Neural progenitor cell (in vitro differentiated cells): ENCODE results near the gene BRD2. TPM values are rescaled to one million over a fixed set of nuclear protein-coding genes. Genes with fewer than 3 reads are reported as not detected.
A peak's percentile ranks its signal among the peaks of the same experiment; 100 is the strongest.

Source experiments
- DNase-seq: peaks from one replicate; pipeline ENCODE4 v3.0.0-alpha.2; 2016; ENCODE audit warnings: low spot score
- H2AFZ ChIP-seq: fragments of 200-600 bp; sonication (generic); replicated peaks from 2 replicates; pipeline ENCODE4 v1.6.1; 2016; ENCODE audit warnings: antibody characterized with exemption
- H3F3A ChIP-seq: fragments of 200-600 bp; sonication (generic); 2 replicates; pipeline ENCODE4 v1.6.1; 2016; ENCODE audit warnings: antibody characterized with exemption, low read depth
- H3K27ac ChIP-seq: fragments of 200-600 bp; sonication (generic); 2 replicates; pipeline ENCODE4 v1.5.1; 2016; ENCODE audit warnings: mild to moderate bottlenecking
- H3K27me3 ChIP-seq: fragments of 200-600 bp; sonication (generic); 2 replicates; pipeline ENCODE4 v1.6.1; 2016; ENCODE audit warnings: mild to moderate bottlenecking, moderate library complexity
- H3K36me3 ChIP-seq: fragments of 200-600 bp; sonication (generic); 2 replicates; pipeline ENCODE4 v1.5.1; 2016
- H3K4me1 ChIP-seq: fragments of 200-600 bp; sonication (generic); 2 replicates; pipeline ENCODE4 v1.6.1; 2016; ENCODE audit warnings: mixed run types
- H3K4me2 ChIP-seq: fragments of 200-600 bp; sonication (generic); 2 replicates; pipeline ENCODE4 v1.6.1; 2016
- H3K4me3 ChIP-seq: fragments of 200-600 bp; sonication (generic); 2 replicates; pipeline ENCODE4 v1.5.1; 2016
- H3K79me2 ChIP-seq: fragments of 200-600 bp; sonication (generic); 2 replicates; pipeline ENCODE4 v1.6.1; 2016; ENCODE audit warnings: low read depth
- H3K9ac ChIP-seq: fragments of 200-600 bp; sonication (generic); 2 replicates; pipeline ENCODE4 v1.6.1; 2016
- H3K9me3 ChIP-seq: fragments of 200-600 bp; sonication (generic); 2 replicates; pipeline ENCODE4 v1.5.1; 2016; ENCODE audit warnings: low read depth
- H4K20me1 ChIP-seq: fragments of 200-600 bp; sonication (generic); 2 replicates; pipeline ENCODE4 v1.6.1; 2016; ENCODE audit warnings: low read depth
- H3K27ac Mint-ChIP-seq: 3 replicates; pipeline ENCODE4 v1.8.0; 2021; ENCODE audit warnings: mixed read lengths
- H3K27me3 Mint-ChIP-seq: 2 replicates; pipeline ENCODE4 v1.8.0; 2022; ENCODE audit warnings: low read depth, mild to moderate bottlenecking, inconsistent platforms, moderate library complexity, mixed read lengths; ENCODE audit not compliant: insufficient read depth
- H3K36me3 Mint-ChIP-seq: 3 replicates; pipeline ENCODE4 v1.8.0; 2021; ENCODE audit warnings: mixed read lengths
- H3K4me1 Mint-ChIP-seq: 3 replicates; pipeline ENCODE4 v1.8.0; 2021; ENCODE audit warnings: mixed read lengths
- H3K4me3 Mint-ChIP-seq: 3 replicates; pipeline ENCODE4 v1.8.0; 2021; ENCODE audit warnings: mild to moderate bottlenecking, moderate library complexity, mixed read lengths
- H3K9me3 Mint-ChIP-seq: 3 replicates; pipeline ENCODE4 v1.8.0; 2020; ENCODE audit warnings: mixed read lengths
- CTCF ChIP-seq: fragments of 200-600 bp; sonication (generic); IDR thresholded peaks from 2 replicates; pipeline ENCODE4 v1.5.1; 2017; ENCODE audit warnings: antibody characterized with exemption, mild to moderate bottlenecking
- EZH2 ChIP-seq: fragments of 200-600 bp; sonication (generic); IDR thresholded peaks from 2 replicates; pipeline ENCODE4 v1.6.1; 2017; ENCODE audit warnings: antibody characterized with exemption, mild to moderate bottlenecking, moderate library complexity
- EZH2phosphoT487 ChIP-seq: fragments of 200-600 bp; sonication (generic); IDR thresholded peaks from 2 replicates; pipeline ENCODE4 v1.6.1; 2017; ENCODE audit warnings: antibody characterized with exemption
- total RNA-seq: library from RNA; depleted of rRNA; stranded (reverse); fragments of >200 nt; gene quantifications from 2 replicates; pipeline ENCODE4 v1.2.3, GENCODE V29; 2015; ENCODE audit warnings: low replicate concordance

BRD2 gene
- total RNA-seq, 1 donor from 2014 or later = 202 TPM

GRCh38 chr6:32964776-32965175 is 3.6 kb upstream of the BRD2 start:
- no peak overlapping the region for H2AFZ ChIP-seq
- no peak overlapping the region for H3K4me2 ChIP-seq
- no peak overlapping the region for H3K27ac Mint-ChIP-seq
- H3K4me3 ChIP-seq = no peak overlapping the region
- no peaks in the 10 kb centered on the region for H3K27me3 ChIP-seq
- peaks cover 3% of the 10 kb centered on the region for H3K27me3 Mint-ChIP-seq
- peaks cover 9% of the 10 kb centered on the region for H4K20me1 ChIP-seq
- H3K36me3 Mint-ChIP-seq = peaks cover 3% of the 10 kb centered on the region
- H3K9ac ChIP-seq = no peak overlapping the region
- peaks cover 7% of the 10 kb centered on the region for H3K9me3 Mint-ChIP-seq
- DNase-seq = no peak
- H3K36me3 ChIP-seq = no peaks in the 10 kb centered on the region
- peaks cover 20% of the 10 kb centered on the region for H3F3A ChIP-seq
- peaks cover 10% of the 10 kb centered on the region for H3K4me1 ChIP-seq
- H3K9me3 ChIP-seq = peaks cover 4% of the 10 kb centered on the region
- H3K27ac ChIP-seq = no peak overlapping the region
- H3K4me1 Mint-ChIP-seq = peaks cover 21% of the 10 kb centered on the region
- peaks cover 54% of the 10 kb centered on the region for H3K79me2 ChIP-seq
- TF ChIP-seq EZH2 (no peak), EZH2phosphoT487 (no peak), CTCF (no peak)
- H3K4me3 Mint-ChIP-seq = no peak overlapping the region

GRCh38 chr6:32967151-32968091 is 973 bp upstream of the BRD2 start:
- peaks cover 11% of the 10 kb centered on the region for H3K27me3 Mint-ChIP-seq
- H3K4me1 Mint-ChIP-seq = peaks cover 21% of the 10 kb centered on the region
- H3K9ac ChIP-seq = peak overlapping the region; percentile 40
- peak overlapping the region; percentile 64 for H3K27ac Mint-ChIP-seq
- peaks cover 60% of the 10 kb centered on the region for H3K79me2 ChIP-seq
- TF ChIP-seq EZH2phosphoT487 = no peak
- peak; percentile 59 for TF ChIP-seq CTCF
- H3K4me3 Mint-ChIP-seq = peak overlapping the region; percentile 92
- H3K27me3 ChIP-seq = no peaks in the 10 kb centered on the region
- peaks cover 13% of the 10 kb centered on the region for H4K20me1 ChIP-seq
- peaks cover 2% of the 10 kb centered on the region for H3K36me3 Mint-ChIP-seq
- H3K27ac ChIP-seq = peak overlapping the region; percentile 100
- H3K36me3 ChIP-seq = no peaks in the 10 kb centered on the region
- peak overlapping the region; percentile 19 for H2AFZ ChIP-seq
- H3K4me3 ChIP-seq = peak overlapping the region; percentile 68
- no peaks in the 10 kb centered on the region for H3K9me3 Mint-ChIP-seq
- peak overlapping the region; percentile 82 for H3K4me2 ChIP-seq
- DNase-seq = peak; percentile 70
- no peaks in the 10 kb centered on the region for H3K9me3 ChIP-seq
- H3K4me1 ChIP-seq = peaks cover 10% of the 10 kb centered on the region
- H3F3A ChIP-seq = peaks cover 44% of the 10 kb centered on the region

DNA sequence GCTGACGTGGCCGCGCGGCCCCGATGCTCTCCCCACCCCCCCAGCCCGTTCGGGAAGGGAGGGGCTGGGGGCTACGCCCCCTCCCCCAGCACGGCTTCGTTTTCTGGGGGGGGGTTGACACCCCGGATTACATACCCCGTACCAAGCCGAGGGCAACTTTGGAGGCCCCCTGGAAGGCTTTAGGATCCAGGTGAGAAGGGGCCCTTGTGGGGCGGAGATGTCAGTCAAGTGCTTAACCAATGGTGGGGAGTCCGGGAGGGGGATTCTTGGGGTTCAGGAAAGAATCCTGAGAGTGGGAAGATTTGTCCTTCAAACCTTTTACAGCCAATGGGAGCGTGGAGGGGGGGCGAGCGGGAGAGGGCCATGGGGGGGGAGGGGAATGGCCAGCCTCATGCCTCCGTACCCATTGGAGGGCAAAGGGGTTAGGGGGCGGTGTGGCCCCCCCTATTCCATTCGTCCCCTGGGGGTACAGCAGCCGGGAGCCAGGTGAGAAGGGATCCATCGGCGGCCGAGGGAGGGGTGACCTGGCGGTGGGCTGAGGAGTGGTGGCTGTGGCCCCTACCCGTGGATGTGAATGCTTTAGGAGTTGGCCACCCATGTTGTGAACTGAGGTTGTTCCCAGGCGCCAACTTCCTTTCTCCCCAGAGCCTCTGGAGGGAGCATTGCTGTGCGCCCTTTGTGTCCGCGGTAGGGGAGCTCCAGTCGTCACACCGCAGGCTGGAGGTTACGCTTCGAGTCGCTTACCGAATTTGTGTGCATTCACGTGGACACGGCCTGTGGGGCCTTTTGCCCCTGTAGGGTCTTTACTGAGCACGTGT is 682 bp downstream of the BRD2 start:
- Histone ChIP-seq H3K27me3 (no peaks in the 10 kb centered on the region), H4K20me1 (peaks cover 29% of the 10 kb centered on the region), H3K9me3 (no peaks in the 10 kb centered on the region), H3K27ac (peak overlapping the region; percentile 100), H3K9ac (peak overlapping the region; percentile 90), H3K4me3 (peak overlapping the region; percentile 68), H3F3A (peaks cover 59% of the 10 kb centered on the region), H3K79me2 (peaks cover 74% of the 10 kb centered on the region), H3K36me3 (no peaks in the 10 kb centered on the region), H3K4me2 (peak overlapping the region; percentile 82), H2AFZ (no peak overlapping the region), H3K4me1 (peaks cover 10% of the 10 kb centered on the region)
- Mint-ChIP-seq H3K9me3 (no peaks in the 10 kb centered on the region), H3K27me3 (peaks cover 11% of the 10 kb centered on the region), H3K36me3 (peaks cover 17% of the 10 kb centered on the region), H3K4me3 (peak overlapping the region; percentile 94), H3K4me1 (peaks cover 23% of the 10 kb centered on the region), H3K27ac (peak overlapping the region; percentile 100)
- TF ChIP-seq EZH2 (no peak), CTCF (peak; percentile 25)
- peak; percentile 93 for DNase-seq
